DND-41 (cell line): Measurements from ENCODE around the gene SNX27.

Experiments used
- EZH2 ChIP-seq: IDR thresholded peaks from 3 replicates; pipeline ENCODE4 v1.6.1; 2012; ENCODE audit warnings: borderline replicate concordance, low read depth, mild to moderate bottlenecking, moderate library complexity, low read length, inconsistent platforms; ENCODE audit not compliant: severe bottlenecking
- TF ChIP-seq, protein P1 (sequence below): IDR thresholded peaks from 2 replicates; pipeline ENCODE4 v1.5.1; 2012; ENCODE audit warnings: borderline replicate concordance, low read length, moderate library complexity, mild to moderate bottlenecking; ENCODE audit not compliant: poor library complexity, severe bottlenecking; ENCODE audit errors: extremely low read depth

DNA sequence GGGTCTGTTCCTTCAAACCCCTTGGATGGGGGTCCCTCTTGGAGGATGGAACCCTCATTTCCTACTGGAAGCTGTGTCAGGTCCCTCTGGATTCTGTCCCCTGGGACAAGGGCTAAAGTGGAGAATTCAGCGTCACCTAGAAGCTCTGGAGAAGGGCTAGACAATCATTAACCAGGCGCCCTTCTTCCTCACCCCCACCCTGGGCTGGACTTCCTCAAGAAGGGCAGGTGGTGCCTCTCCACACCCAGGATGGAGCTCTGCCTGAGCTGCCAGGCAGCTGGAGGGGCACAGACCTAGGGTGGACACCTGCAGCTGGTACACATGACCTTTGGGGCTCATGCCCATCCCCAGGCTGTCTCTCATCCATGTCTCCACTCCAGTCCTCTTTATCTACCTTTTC lies 101.2 kb downstream of the SNX27 start:
- TF ChIP-seq EZH2: no peak
- TF ChIP-seq, protein P1, sequence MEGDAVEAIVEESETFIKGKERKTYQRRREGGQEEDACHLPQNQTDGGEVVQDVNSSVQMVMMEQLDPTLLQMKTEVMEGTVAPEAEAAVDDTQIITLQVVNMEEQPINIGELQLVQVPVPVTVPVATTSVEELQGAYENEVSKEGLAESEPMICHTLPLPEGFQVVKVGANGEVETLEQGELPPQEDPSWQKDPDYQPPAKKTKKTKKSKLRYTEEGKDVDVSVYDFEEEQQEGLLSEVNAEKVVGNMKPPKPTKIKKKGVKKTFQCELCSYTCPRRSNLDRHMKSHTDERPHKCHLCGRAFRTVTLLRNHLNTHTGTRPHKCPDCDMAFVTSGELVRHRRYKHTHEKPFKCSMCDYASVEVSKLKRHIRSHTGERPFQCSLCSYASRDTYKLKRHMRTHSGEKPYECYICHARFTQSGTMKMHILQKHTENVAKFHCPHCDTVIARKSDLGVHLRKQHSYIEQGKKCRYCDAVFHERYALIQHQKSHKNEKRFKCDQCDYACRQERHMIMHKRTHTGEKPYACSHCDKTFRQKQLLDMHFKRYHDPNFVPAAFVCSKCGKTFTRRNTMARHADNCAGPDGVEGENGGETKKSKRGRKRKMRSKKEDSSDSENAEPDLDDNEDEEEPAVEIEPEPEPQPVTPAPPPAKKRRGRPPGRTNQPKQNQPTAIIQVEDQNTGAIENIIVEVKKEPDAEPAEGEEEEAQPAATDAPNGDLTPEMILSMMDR: no peak
